ENCODE measurements around the gene DPCD.
"Not testable (repeated sequence)": the region's sequence is repeated elsewhere in the genome, so short reads cannot be mapped to it uniquely, and the experiment has no call there.

Gene DPCD

GRCh38 chr10:101623528-101623927, 35.4 kb downstream of the DPCD start:
- DNase-seq = no peak

- DNase-seq = no peak
These were observed 36.5 kb downstream of the DPCD start for GRCh38 chr10:101624526-101625102.

- no peak for DNase-seq
These were observed 37.8 kb downstream of the DPCD start for GRCh38 chr10:101625821-101626412.

GRCh38 chr10:101629837-101630632, 41.9 kb downstream of the DPCD start:
- no peak for DNase-seq

- DNase-seq = no peak
These were observed 42.5 kb downstream of the DPCD start for GRCh38 chr10:101630633-101630920.

GRCh38 chr10:101631821-101632475, 43.8 kb downstream of the DPCD start:
- no peak for DNase-seq

- not testable (repeated sequence) for DNase-seq
These were observed 45.4 kb downstream of the DPCD start for GRCh38 chr10:101633510-101633909.

GRCh38 chr10:101639141-101639900, 51.2 kb downstream of the DPCD start:
- no peak for DNase-seq

GRCh38 chr10:101643546-101643945, 55.4 kb downstream of the DPCD start:
- no peak for DNase-seq

GRCh38 chr10:101644002-101644401, 55.9 kb downstream of the DPCD start:
- no peak for DNase-seq

- no peak for DNase-seq
These were observed 57.5 kb downstream of the DPCD start for GRCh38 chr10:101645659-101646058.

- DNase-seq = no peak
These were observed 58.2 kb downstream of the DPCD start for GRCh38 chr10:101646364-101646763.

- DNase-seq = no peak
These were observed 59.1 kb downstream of the DPCD start for GRCh38 chr10:101647255-101647654.

- DNase-seq = no peak
These were observed 61.5 kb downstream of the DPCD start for GRCh38 chr10:101649525-101650085.

- DNase-seq = no peak
These were observed 62.7 kb downstream of the DPCD start for GRCh38 chr10:101650863-101651262.

GRCh38 chr10:101651336-101651735, 63.2 kb downstream of the DPCD start:
- DNase-seq = no peak

GRCh38 chr10:101653536-101653935, 65.4 kb downstream of the DPCD start:
- DNase-seq = no peak

- no peak for DNase-seq
These were observed 67.4 kb downstream of the DPCD start for GRCh38 chr10:101655570-101655969.

GRCh38 chr10:101656890-101657289, 68.8 kb downstream of the DPCD start:
- no peak for DNase-seq

GRCh38 chr10:101658975-101659374, 70.9 kb downstream of the DPCD start:
- DNase-seq = no peak

All from NCI-H510A treated with DMSO at 0.1 percent for 48 hours (cell line).